Germinal center (tissue), 1 donor: ENCODE data around the gene CCDC154.

Experiments
- DNase-seq: peaks from one replicate; pipeline ENCODE4 v3.0.0; 2012; ENCODE audit warnings: mixed read lengths, low spot score

The CCDC154 gene

GRCh38 chr16:1385232-1385631 is 59.1 kb downstream of the CCDC154 start:
- DNase-seq: no peak
